Adrenal gland (tissue), 5 donors: ENCODE results near the gene RTN4.

ENCODE experiments used
- POLR2A ChIP-seq, 2 donors: fragments of 450-650 bp; IDR thresholded peaks; one replicate each; pipeline ENCODE4 v1.6.1; 2017; ENCODE audit warnings: antibody characterized with exemption in 2 of 2, mild to moderate bottlenecking in 2 of 2, moderate library complexity in 1 of 2
- TF ChIP-seq, protein P1 (sequence below), 6 experiments: fragments of 450-650 bp in 4 of 6; fragments of 200-600 bp in 2 of 6; sonication (generic) in 1 of 6; IDR thresholded peaks; 1 replicate in 5 of 6; 2 replicates in 1 of 6; pipeline versions ENCODE4 v1.5.1 to v1.8.0; 2016 to 2021; ENCODE audit warnings: antibody characterized with exemption in 6 of 6, mild to moderate bottlenecking in 2 of 6, moderate library complexity in 1 of 6
- donor health status: DM: no; HTN: no; CAD: no.

DNA sequence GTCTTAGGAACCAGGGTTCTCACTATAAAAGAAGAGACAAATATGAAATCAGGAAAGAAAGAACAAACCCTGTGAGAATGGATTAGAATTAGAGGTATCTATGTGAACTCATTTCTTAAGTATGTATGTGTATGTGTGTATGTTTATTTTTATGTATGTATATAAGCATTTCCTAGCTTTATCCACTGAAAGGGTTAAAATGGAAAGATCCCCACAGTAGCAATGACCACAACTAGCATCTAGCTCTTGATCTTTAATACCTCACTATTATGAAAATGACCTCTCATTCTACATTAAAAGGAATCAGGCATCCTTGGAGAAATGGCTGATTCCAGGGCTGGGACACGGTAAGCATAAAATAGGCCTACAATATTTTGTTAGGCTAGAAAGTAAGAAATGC lies 31.6 kb downstream of the RTN4 start:
- no peak for TF ChIP-seq POLR2A (IDR thresholded peaks at IDR 0.05)
- TF ChIP-seq, protein P1, sequence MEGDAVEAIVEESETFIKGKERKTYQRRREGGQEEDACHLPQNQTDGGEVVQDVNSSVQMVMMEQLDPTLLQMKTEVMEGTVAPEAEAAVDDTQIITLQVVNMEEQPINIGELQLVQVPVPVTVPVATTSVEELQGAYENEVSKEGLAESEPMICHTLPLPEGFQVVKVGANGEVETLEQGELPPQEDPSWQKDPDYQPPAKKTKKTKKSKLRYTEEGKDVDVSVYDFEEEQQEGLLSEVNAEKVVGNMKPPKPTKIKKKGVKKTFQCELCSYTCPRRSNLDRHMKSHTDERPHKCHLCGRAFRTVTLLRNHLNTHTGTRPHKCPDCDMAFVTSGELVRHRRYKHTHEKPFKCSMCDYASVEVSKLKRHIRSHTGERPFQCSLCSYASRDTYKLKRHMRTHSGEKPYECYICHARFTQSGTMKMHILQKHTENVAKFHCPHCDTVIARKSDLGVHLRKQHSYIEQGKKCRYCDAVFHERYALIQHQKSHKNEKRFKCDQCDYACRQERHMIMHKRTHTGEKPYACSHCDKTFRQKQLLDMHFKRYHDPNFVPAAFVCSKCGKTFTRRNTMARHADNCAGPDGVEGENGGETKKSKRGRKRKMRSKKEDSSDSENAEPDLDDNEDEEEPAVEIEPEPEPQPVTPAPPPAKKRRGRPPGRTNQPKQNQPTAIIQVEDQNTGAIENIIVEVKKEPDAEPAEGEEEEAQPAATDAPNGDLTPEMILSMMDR (IDR thresholded peaks at IDR 0.05), result no peak
